Smooth muscle cell (in vitro differentiated cells): Measurements from ENCODE around the gene ZFYVE27. TPM values are rescaled to one million over a fixed set of nuclear protein-coding genes. Genes with fewer than 3 reads are reported as not detected.

ENCODE experiments used
- DNase-seq: peaks from one replicate; lab custom pipeline; 2025; ENCODE audit not compliant: unreplicated experiment; lab: John Stamatoyannopoulos, UW
- H2AFZ ChIP-seq: fragments of 200-600 bp; sonication (generic); 2 replicates; pipeline ENCODE4 v1.6.0; 2016; ENCODE audit warnings: antibody characterized with exemption, low read depth, mild to moderate bottlenecking
- H3F3A ChIP-seq: fragments of 200-600 bp; sonication (generic); 2 replicates; pipeline ENCODE4 v1.6.0; 2017; ENCODE audit warnings: antibody characterized with exemption, low read depth
- H3K27ac ChIP-seq: fragments of 200-600 bp; sonication (generic); 2 replicates; pipeline ENCODE4 v1.5.1; 2016; ENCODE audit warnings: low read depth, mild to moderate bottlenecking
- H3K27me3 ChIP-seq: fragments of 200-600 bp; sonication (generic); 2 replicates; pipeline ENCODE4 v1.6.1; 2016; ENCODE audit warnings: low read depth, mild to moderate bottlenecking
- H3K36me3 ChIP-seq: fragments of 200-600 bp; sonication (generic); 2 replicates; pipeline ENCODE4 v1.5.1; 2016; ENCODE audit warnings: low read depth
- H3K4me1 ChIP-seq: fragments of 200-600 bp; sonication (generic); 2 replicates; pipeline ENCODE4 v1.5.1; 2016; ENCODE audit warnings: low read depth
- H3K4me2 ChIP-seq: fragments of 200-600 bp; sonication (generic); 2 replicates; pipeline ENCODE4 v1.6.0; 2016; ENCODE audit warnings: mild to moderate bottlenecking
- H3K4me3 ChIP-seq: fragments of 200-600 bp; sonication (generic); 2 replicates; pipeline ENCODE4 v1.5.1; 2016; ENCODE audit warnings: mild to moderate bottlenecking
- H3K79me2 ChIP-seq: fragments of 200-600 bp; sonication (generic); 2 replicates; pipeline ENCODE4 v1.6.0; 2016; ENCODE audit warnings: low read depth, mild to moderate bottlenecking
- H3K9ac ChIP-seq: fragments of 200-600 bp; sonication (generic); 2 replicates; pipeline ENCODE4 v1.6.0; 2016; ENCODE audit warnings: low read depth
- H3K9me3 ChIP-seq: fragments of 200-600 bp; sonication (generic); replicated peaks from 2 replicates; pipeline ENCODE4 v1.5.1; 2016; ENCODE audit warnings: low read depth
- H4K20me1 ChIP-seq: fragments of 200-600 bp; sonication (generic); 2 replicates; pipeline ENCODE4 v1.6.0; 2016; ENCODE audit warnings: low read depth
- WGBS: methylation state at CpG from one replicate; pipeline ENCODE4 v1.1.7; 2016; ENCODE audit warnings: low lambda C conversion rate; 5-methylcytosine and 5-hydroxymethylcytosine counted together
- polyA plus RNA-seq: library from polyadenylated mRNA; unstranded; fragments of >200 nt; fragmentation: Nextera tagmentation; extraction: Ambion mirVana; gene quantifications from 2 replicates; pipeline ENCODE4 v1.2.1, GENCODE V29; 2016
- total RNA-seq: library from RNA; depleted of rRNA; stranded (reverse); fragments of >200 nt; gene quantifications from 2 replicates; pipeline ENCODE4 v1.2.3, GENCODE V29; 2014
- TF ChIP-seq, protein P1 (sequence below): fragments of 200-600 bp; sonication (generic); IDR thresholded peaks from 2 replicates; pipeline ENCODE4 v1.5.1; 2017; ENCODE audit warnings: borderline replicate concordance, mild to moderate bottlenecking, antibody characterized with exemption; ENCODE audit not compliant: insufficient read depth, poor library complexity, severe bottlenecking

The ZFYVE27 gene
- total and polyA plus RNA-seq, 2 experiments from 2014 or later = 7.0 to 11.4 TPM

DNA sequence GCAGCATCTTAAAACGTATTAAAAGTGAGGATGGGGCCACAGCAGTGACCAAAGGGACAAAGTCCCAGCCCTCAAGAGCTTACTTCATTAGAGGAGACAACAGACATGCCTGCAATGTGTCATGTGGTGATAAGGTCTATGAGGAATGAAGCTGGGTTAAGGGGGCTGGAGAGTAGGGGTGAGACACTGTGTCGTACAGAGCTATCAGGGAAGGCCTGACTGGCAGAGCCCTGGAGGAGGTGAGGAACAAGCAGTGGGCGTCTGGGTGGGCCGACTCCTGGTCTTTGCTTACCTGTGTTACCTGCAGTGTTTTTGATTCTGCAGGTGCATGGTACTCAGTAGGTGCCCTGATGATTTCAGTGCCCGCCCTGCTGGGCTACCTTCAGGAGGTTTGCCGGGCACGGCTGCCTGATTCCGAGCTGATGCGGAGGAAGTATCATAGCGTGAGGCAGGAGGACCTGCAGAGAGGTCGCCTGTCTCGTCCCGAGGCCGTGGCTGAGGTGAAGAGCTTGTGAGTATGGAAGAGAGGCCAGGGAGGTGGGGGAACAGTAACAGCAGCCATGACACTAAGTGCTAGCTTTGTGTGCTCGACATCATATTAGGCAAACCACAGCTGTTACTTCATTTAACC lies 7.6 kb downstream of the ZFYVE27 start:
- no peak for DNase-seq
- peaks cover 17% of the 10 kb centered on the region for H3K36me3 ChIP-seq
- 90% methylated on average over 15 of the region's 15 CpGs for WGBS
- H3K9me3 ChIP-seq = no peaks in the 10 kb centered on the region
- peaks cover 69% of the 10 kb centered on the region for H4K20me1 ChIP-seq
- H3K27ac ChIP-seq = no peak overlapping the region
- H3K4me3 ChIP-seq = no peak overlapping the region
- TF ChIP-seq, protein P1, sequence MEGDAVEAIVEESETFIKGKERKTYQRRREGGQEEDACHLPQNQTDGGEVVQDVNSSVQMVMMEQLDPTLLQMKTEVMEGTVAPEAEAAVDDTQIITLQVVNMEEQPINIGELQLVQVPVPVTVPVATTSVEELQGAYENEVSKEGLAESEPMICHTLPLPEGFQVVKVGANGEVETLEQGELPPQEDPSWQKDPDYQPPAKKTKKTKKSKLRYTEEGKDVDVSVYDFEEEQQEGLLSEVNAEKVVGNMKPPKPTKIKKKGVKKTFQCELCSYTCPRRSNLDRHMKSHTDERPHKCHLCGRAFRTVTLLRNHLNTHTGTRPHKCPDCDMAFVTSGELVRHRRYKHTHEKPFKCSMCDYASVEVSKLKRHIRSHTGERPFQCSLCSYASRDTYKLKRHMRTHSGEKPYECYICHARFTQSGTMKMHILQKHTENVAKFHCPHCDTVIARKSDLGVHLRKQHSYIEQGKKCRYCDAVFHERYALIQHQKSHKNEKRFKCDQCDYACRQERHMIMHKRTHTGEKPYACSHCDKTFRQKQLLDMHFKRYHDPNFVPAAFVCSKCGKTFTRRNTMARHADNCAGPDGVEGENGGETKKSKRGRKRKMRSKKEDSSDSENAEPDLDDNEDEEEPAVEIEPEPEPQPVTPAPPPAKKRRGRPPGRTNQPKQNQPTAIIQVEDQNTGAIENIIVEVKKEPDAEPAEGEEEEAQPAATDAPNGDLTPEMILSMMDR = no peak
- H3K4me1 ChIP-seq = no peaks in the 10 kb centered on the region
- H3F3A ChIP-seq = no peaks in the 10 kb centered on the region
- no peak overlapping the region for H3K4me2 ChIP-seq
- no peak overlapping the region for H2AFZ ChIP-seq
- no peaks in the 10 kb centered on the region for H3K27me3 ChIP-seq
- H3K79me2 ChIP-seq = peaks cover 43% of the 10 kb centered on the region
- no peak overlapping the region for H3K9ac ChIP-seq

DNA sequence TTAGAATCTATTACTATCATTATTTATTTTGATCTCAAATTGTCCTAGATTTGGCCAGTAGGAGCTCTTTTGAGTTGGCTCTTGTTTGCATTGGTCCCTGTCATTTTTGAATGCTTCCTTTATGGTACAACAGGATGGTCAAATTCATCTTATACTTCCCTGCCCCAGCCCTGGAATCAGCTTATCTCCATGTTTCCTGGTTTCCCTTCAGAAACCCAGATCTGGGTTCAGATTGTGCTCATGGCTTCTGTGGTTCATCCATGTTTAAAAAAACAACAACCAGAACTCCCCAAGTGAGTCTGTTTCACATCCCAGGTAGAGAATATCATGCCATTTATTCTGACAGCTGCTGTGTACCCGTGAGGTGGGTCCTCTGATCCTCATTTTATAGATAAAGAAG lies 10.6 kb downstream of the ZFYVE27 start:
- no peak overlapping the region for H3K4me2 ChIP-seq
- TF ChIP-seq, protein P1 = no peak
- H3K27me3 ChIP-seq = no peaks in the 10 kb centered on the region
- H3K4me3 ChIP-seq = no peak overlapping the region
- H3F3A ChIP-seq = no peaks in the 10 kb centered on the region
- no peak overlapping the region for H3K27ac ChIP-seq
- peaks cover 16% of the 10 kb centered on the region for H3K79me2 ChIP-seq
- no peaks in the 10 kb centered on the region for H3K4me1 ChIP-seq
- H4K20me1 ChIP-seq = peaks cover 60% of the 10 kb centered on the region
- no peak for DNase-seq
- H3K9me3 ChIP-seq = no peaks in the 10 kb centered on the region
- no peak overlapping the region for H2AFZ ChIP-seq
- no peak overlapping the region for H3K9ac ChIP-seq
- WGBS = 79% methylated on average over 1 of the region's 1 CpG
- H3K36me3 ChIP-seq = peaks cover 9% of the 10 kb centered on the region

DNA sequence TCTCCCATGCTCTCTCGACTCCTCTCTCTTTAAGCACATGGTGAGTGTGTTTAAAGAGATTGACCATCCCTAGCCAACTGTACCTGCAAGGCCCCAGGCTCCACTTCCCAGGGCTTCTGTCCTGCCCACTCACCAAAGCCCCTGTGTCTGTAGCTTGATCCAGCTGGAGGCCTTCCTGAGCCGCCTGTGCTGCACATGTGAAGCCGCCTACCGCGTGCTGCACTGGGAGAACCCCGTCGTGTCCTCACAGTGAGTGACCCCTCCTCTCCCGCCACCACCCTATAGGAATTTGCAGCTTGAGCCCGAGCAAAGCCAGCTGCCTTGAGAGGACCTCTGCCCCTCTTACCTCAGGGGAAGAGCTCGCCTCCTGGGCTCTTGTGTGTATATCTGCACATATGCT lies 11.2 kb downstream of the ZFYVE27 start:
- H3K79me2 ChIP-seq = peaks cover 11% of the 10 kb centered on the region
- H3K27ac ChIP-seq = no peak overlapping the region
- no peak overlapping the region for H2AFZ ChIP-seq
- peaks cover 55% of the 10 kb centered on the region for H4K20me1 ChIP-seq
- H3K9me3 ChIP-seq = no peaks in the 10 kb centered on the region
- peaks cover 9% of the 10 kb centered on the region for H3K36me3 ChIP-seq
- H3K4me2 ChIP-seq = no peak overlapping the region
- TF ChIP-seq, protein P1 = no peak
- no peaks in the 10 kb centered on the region for H3K27me3 ChIP-seq
- no peak overlapping the region for H3K9ac ChIP-seq
- H3K4me1 ChIP-seq = no peaks in the 10 kb centered on the region
- 91% methylated on average over 10 of the region's 10 CpGs for WGBS
- H3F3A ChIP-seq = no peaks in the 10 kb centered on the region
- no peak for DNase-seq
- no peak overlapping the region for H3K4me3 ChIP-seq

DNA sequence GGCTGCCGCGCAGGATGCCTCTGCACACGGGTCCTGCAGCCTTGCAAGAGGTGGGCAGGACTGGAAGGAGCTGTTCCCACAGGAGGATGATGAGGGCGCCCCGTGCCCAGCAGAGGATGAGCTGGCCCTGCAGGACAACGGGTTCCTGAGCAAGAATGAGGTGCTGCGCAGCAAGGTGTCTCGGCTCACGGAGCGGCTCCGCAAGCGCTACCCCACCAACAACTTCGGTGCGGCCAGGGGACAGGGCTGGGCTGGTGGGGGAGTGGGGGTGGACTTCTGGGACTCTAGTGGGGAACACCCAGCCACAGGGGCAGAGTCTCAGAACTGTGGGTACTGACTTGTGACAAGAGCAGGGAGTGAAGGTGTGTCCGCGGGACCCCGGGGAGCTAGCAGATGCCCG lies 16.0 kb downstream of the ZFYVE27 start:
- Histone ChIP-seq H3K4me2 (no peak overlapping the region), H3K27me3 (no peaks in the 10 kb centered on the region), H2AFZ (no peak overlapping the region), H3K9me3 (no peaks in the 10 kb centered on the region), H3K27ac (no peak overlapping the region), H3K79me2 (no peaks in the 10 kb centered on the region), H3K9ac (no peak overlapping the region), H3K36me3 (peaks cover 16% of the 10 kb centered on the region), H3K4me3 (no peak overlapping the region), H3F3A (no peaks in the 10 kb centered on the region), H3K4me1 (no peaks in the 10 kb centered on the region), H4K20me1 (peaks cover 30% of the 10 kb centered on the region)
- no peak for DNase-seq
- TF ChIP-seq, protein P1 = no peak
- 99% methylated on average over 18 of the region's 18 CpGs for WGBS
